GM19452 (cell line): ENCODE measurements around the gene HIC1.

Experiments used
- ATAC-seq: cut with Tn5 transposase; IDR thresholded peaks from one replicate; pipeline ENCODE4 v1.9.1; 2021; ENCODE audit not compliant: unreplicated experiment

HIC1 gene

DNA sequence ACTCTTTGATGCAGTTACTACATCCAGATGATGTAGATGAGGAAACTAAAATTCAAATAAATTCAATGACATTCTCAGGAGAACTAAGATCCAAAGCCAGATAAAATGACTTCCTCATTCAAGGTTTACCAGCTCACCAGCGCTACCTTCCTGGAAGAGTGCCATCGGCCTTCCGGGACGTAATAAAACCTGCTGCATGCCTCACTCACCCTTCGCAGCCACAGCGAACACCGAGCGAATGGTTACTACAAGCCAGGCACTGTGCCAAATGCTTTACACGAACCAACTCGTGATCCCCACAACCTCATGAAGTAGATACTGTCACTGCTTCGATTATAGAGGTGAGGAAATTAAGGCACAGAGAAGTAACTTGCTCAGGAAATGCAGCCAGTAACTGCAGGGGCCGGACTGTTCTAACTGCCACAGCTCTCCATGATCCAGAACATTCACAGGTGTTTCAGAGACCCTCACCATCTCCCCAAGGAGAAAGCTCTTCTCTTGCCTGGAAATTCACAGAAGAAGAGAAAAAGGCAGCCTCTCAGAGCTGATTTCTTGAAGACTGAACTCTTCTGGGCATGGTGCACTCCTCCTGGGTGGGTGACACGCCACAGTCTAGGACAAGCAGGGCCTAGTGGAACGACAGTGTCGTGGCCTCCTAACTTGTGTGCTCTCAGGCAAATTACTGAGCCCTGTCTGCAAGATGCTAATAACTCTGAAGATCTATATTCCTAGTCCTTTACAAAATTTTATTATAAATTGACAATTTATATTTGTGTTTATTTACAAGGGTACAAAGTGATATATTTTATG, 46.8 kb downstream of the HIC1 start:
- ATAC-seq: no peak

DNA sequence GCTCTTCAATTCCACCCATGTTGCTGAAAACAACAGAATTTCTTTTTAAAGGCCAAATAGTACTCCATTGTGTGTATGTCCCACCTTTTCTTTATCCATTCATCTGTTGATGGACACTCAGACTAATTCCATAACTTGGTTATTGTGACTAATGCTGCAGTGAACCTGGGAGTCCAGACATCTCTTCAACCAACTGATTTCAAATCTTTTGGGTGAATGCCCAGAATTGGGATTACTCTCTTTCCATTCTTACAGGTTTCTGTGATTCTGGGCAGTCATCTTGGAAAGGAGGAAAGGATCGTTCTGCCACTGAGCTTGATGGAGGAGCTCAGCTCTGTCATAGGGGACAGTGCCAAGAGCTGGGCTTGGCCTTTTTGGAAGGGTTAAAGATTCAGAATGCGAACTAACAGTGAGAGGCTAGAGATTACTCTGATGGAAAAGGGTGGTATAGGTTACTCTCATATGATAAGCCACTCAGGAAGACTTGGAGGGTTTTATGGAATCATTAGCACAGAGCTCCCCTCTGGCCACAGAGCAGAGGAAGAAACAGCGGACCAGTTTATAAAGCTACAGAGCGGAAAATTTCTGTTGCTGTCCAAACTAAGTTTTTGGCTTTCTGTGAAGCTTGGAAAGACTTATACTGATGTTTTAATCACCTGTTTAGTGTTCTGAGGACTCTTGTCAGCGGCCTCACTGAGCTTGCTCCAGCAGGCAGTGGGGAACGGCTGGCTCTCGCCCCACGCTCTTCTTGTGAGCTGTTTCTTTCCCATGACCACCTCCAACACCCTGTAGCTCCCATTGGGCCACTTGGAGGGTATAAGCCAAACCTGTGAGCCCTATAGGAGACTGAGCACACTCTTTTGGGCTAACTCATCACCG, 48.3 kb downstream of the HIC1 start:
- ATAC-seq: no peak

DNA sequence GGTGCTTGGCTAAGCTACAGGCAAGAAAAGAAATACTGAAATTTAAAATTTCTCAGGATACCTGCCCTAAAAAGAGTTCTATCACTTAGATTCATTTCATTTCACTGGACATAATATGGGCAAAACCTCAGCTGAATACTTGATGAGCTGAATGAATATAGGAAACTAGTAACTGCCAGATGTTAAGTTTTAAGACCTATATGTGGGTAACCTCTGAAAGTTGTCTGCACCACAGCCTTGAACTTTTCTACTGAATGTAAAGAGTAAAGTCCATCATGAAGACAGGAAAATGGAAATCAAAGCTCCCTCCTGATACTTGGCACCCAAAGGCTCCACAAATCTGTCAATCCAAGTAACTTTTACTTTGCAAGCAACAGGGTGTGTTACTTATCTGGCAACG, 50.8 kb downstream of the HIC1 start:
- no peak for ATAC-seq

DNA sequence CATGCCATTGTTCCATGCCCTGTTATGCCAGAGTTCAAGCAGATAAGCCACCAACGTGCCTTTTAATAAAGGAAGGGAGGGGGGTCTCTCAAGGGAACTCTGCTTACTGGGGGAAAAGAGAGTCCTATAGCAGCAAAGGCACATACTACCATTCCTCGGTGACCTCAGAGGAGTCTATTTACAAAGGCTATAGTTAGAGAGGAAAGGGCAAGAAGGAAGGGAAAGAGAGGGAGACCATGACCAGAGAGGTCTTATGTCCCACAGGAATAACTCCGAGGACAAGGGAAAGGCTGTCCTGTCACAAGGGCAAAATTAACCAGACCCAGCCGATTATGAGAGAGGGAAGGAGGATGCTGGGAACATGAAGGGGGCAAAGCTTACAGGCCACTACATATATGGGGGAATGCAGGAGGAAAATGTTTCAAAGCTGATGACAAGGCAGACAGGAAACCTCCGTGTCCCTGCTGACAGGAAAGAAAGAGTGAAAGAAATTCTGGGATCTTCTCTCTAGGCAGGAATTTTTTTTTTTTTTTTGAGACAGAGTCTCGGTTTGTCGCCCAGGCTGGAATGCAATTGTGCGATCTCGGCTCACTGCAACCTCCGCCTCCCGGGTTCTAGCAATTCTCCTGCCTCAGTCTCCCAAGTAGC, 51.5 kb downstream of the HIC1 start:
- no peak for ATAC-seq

DNA sequence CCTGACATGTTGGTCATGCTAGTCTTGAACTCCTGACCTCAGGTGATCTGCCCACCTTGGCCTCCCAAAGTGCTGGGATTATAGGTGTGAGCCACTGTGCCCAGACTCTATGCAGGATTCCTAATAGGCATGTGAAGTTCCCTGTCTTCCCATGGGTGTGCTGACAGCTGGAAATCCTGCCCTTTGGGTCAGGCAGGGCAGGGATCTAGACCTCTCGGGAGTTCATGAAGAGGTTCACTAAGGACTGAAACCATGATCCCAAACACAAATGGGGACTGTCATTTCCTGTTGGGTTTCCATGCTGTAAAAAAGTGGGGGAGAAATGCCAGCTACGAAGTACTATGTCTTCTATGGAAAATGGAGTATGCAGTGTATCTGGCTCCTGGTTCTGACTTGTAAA, 52.1 kb downstream of the HIC1 start:
- ATAC-seq: no peak

DNA sequence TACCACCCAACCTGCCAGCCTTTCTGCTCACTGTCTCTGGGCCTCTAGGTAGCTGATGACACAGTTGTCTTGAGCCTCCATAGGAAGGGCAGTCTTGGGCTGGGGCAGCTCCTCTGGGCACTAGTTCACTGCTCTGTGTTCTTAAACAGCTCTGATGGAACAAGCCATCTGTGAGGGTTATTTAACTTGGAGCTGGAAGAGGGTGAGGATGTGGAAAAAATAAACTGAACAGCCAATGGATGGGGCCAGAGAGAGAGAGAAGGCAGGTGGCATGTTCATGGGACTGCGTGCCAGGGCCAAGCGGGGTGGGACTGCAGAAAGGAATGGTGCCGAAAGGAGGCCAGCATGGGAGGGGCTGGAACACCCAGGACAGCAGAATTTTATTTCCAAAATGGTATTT, 52.6 kb downstream of the HIC1 start:
- no peak for ATAC-seq

DNA sequence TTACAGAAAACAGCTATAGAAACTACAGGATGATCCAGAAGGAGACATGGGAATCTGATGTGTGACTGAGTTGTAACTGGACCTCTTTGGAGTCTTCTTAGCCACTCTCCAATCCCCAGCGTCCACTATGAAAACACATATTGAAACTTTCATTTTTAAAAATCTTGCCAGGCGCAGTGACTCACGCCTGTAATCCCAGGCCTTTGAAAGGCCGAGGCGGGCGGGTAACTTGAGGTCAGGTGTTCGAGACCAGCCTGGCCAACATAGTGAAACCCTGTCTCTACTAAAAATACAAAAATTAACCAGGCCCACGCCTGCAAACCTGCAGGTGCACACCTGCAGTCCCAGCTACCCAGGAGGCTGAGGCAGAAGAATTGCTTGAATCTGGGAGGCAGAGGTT, 53.3 kb downstream of the HIC1 start:
- no peak for ATAC-seq

DNA sequence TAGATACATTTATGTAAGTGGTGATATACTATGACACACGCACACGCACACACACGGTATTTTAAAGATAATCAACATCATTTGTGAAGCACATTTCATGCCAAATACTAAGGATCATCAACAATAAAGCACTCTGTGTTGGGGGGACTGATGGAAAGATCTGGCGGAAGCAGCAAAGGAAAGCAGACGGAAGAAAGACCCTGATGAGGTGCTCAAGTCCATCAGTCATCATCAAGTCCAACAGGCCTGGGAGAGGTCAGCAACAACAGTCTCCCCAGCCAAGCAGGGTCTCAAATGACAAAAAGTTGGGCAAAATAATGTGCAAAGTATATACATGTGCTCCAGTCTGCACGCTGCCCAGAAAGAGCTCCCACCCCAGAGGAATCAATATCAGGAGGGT, 55.5 kb downstream of the HIC1 start:
- ATAC-seq: no peak

DNA sequence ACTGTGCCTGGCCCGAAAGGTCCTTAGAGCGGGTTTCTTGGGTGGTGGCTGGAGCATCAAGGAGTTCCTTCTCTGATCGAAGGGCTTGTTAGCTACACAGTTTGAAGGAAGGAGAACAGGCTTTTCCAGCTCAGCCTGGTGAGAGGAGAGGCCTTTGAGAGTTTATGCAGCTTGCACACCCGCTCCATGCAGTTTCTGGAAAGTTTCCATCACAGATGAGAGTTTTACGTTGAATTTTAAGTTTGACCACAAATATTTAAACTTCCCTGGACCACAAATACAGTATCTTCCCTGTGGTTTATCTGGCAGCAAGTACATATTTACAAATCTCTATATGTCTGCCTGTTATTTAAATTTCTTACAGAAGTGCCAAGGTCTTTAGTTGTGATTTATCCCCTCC, 56.8 kb downstream of the HIC1 start:
- no peak for ATAC-seq
